ENCODE data around the gene DAPP1. TPM values are rescaled to one million over a fixed set of nuclear protein-coding genes. Genes with fewer than 3 reads are reported as not detected.

Gene DAPP1
- total RNA-seq, 2 experiments from 2014 or later = 19.6 to 22.8 TPM

GRCh38 chr4:99875071-99875470 is 58.4 kb downstream of the DAPP1 start:
- Mint-ChIP-seq H3K9me3 (no peaks in the 10 kb centered on the region), H3K27ac (no peak overlapping the region), H3K4me3 (no peak overlapping the region), H3K4me1 (peaks cover 3% of the 10 kb centered on the region), H3K36me3 (peaks cover 39% of the 10 kb centered on the region), H3K27me3 (no peaks in the 10 kb centered on the region)
- DNase-seq = no peak
- ATAC-seq (ENCODE audit: low read depth) = no peak
- POLR2A ChIA-PET = no interaction called here

GRCh38 chr4:99876946-99877345 is 60.3 kb downstream of the DAPP1 start:
- ATAC-seq (ENCODE audit: low read depth) (no peak), DNase-seq (no peak)
- no peaks in the 10 kb centered on the region for H3K27me3 Mint-ChIP-seq
- peaks cover 3% of the 10 kb centered on the region for H3K4me1 Mint-ChIP-seq
- H3K27ac Mint-ChIP-seq = no peak overlapping the region
- H3K36me3 Mint-ChIP-seq = peaks cover 33% of the 10 kb centered on the region
- H3K4me3 Mint-ChIP-seq = no peak overlapping the region
- POLR2A ChIA-PET = no interaction called here
- H3K9me3 Mint-ChIP-seq = no peaks in the 10 kb centered on the region

- ATAC-seq (ENCODE audit: low read depth) = no peak
- H3K9me3 Mint-ChIP-seq = no peaks in the 10 kb centered on the region
- no peak overlapping the region for H3K27ac Mint-ChIP-seq
- no peak for DNase-seq
- H3K27me3 Mint-ChIP-seq = no peaks in the 10 kb centered on the region
- H3K36me3 Mint-ChIP-seq = peaks cover 23% of the 10 kb centered on the region
- H3K4me3 Mint-ChIP-seq = no peak overlapping the region
- no peaks in the 10 kb centered on the region for H3K4me1 Mint-ChIP-seq
- POLR2A ChIA-PET = no interaction called here
Measured at GRCh38 chr4:99878604-99879003, 62.0 kb downstream of the DAPP1 start.

GRCh38 chr4:99879458-99879857 is 62.8 kb downstream of the DAPP1 start:
- DNase-seq (no peak), ATAC-seq (ENCODE audit: low read depth) (no peak)
- Mint-ChIP-seq H3K27me3 (no peaks in the 10 kb centered on the region), H3K36me3 (peaks cover 18% of the 10 kb centered on the region), H3K9me3 (no peaks in the 10 kb centered on the region), H3K27ac (no peak overlapping the region), H3K4me1 (no peaks in the 10 kb centered on the region), H3K4me3 (no peak overlapping the region)
- POLR2A ChIA-PET = no interaction called here

- peaks cover 4% of the 10 kb centered on the region for H3K4me1 Mint-ChIP-seq
- H3K9me3 Mint-ChIP-seq = no peaks in the 10 kb centered on the region
- POLR2A ChIA-PET = interaction anchor here (0.7 to 1.2 kb wide), 6 partner anchors 62 to 808 kb away, joined by 3 to 5 read pairs (median 3); partner anchors contain the start of gene DAPP1
- peaks cover 7% of the 10 kb centered on the region for H3K36me3 Mint-ChIP-seq
- H3K27me3 Mint-ChIP-seq = no peaks in the 10 kb centered on the region
- no peak overlapping the region for H3K4me3 Mint-ChIP-seq
- DNase-seq (no peak), ATAC-seq (ENCODE audit: low read depth) (no peak)
- no peak overlapping the region for H3K27ac Mint-ChIP-seq
Measured at GRCh38 chr4:99885063-99885664, 68.5 kb downstream of the DAPP1 start.

GRCh38 chr4:99885687-99886086 is 69.1 kb downstream of the DAPP1 start:
- no peak overlapping the region for H3K4me3 Mint-ChIP-seq
- no peak for DNase-seq
- no peak overlapping the region for H3K27ac Mint-ChIP-seq
- H3K36me3 Mint-ChIP-seq = peaks cover 4% of the 10 kb centered on the region
- POLR2A ChIA-PET = interaction anchor here (0.9 to 1.2 kb wide), 2 partner anchors 61 to 69 kb away, joined by 3 to 5 read pairs; partner anchors contain the start of gene DAPP1
- peaks cover 4% of the 10 kb centered on the region for H3K4me1 Mint-ChIP-seq
- ATAC-seq (ENCODE audit: low read depth) = no peak
- H3K9me3 Mint-ChIP-seq = no peaks in the 10 kb centered on the region
- no peaks in the 10 kb centered on the region for H3K27me3 Mint-ChIP-seq

GRCh38 chr4:99886146-99886545 is 69.5 kb downstream of the DAPP1 start:
- H3K27me3 Mint-ChIP-seq = no peaks in the 10 kb centered on the region

GRCh38 chr4:99887837-99888236 is 71.2 kb downstream of the DAPP1 start:
- Mint-ChIP-seq H3K27ac (no peak overlapping the region), H3K4me3 (no peak overlapping the region), H3K4me1 (peaks cover 16% of the 10 kb centered on the region), H3K9me3 (no peaks in the 10 kb centered on the region), H3K36me3 (peaks cover 1% of the 10 kb centered on the region), H3K27me3 (no peaks in the 10 kb centered on the region)
- POLR2A ChIA-PET = interaction anchor here (0.9 kb wide), 1 partner anchor 61 kb away, joined by 3 read pairs; no protein-coding TSS in a partner anchor
- ATAC-seq (ENCODE audit: low read depth) (no peak), DNase-seq (no peak)

More at GRCh38 chr4:99886146-99886545, 69.5 kb downstream of the DAPP1 start:
- ATAC-seq (ENCODE audit: low read depth) (no peak), DNase-seq (no peak)
- Mint-ChIP-seq H3K27ac (no peak overlapping the region), H3K9me3 (no peaks in the 10 kb centered on the region), H3K4me1 (peaks cover 9% of the 10 kb centered on the region), H3K4me3 (no peak overlapping the region), H3K36me3 (peaks cover 4% of the 10 kb centered on the region)
- POLR2A ChIA-PET = no interaction called here

GRCh38 chr4:99891351-99891750 is 74.7 kb downstream of the DAPP1 start:
- Mint-ChIP-seq H3K36me3 (peaks cover 6% of the 10 kb centered on the region), H3K4me1 (peaks cover 29% of the 10 kb centered on the region), H3K9me3 (no peaks in the 10 kb centered on the region), H3K27me3 (no peaks in the 10 kb centered on the region), H3K4me3 (no peak overlapping the region), H3K27ac (no peak overlapping the region)
- ATAC-seq (ENCODE audit: low read depth) (no peak), DNase-seq (no peak)
- POLR2A ChIA-PET = no interaction called here

GRCh38 chr4:99893029-99893428 is 76.4 kb downstream of the DAPP1 start:
- Mint-ChIP-seq H3K4me1 (peaks cover 29% of the 10 kb centered on the region), H3K4me3 (peak overlapping the region; percentile 97), H3K36me3 (peaks cover 6% of the 10 kb centered on the region), H3K9me3 (no peaks in the 10 kb centered on the region), H3K27ac (peak overlapping the region; percentile 97), H3K27me3 (no peaks in the 10 kb centered on the region)
- DNase-seq (no peak), ATAC-seq (ENCODE audit: low read depth) (no peak)
- POLR2A ChIA-PET = interaction anchor here (0.9 to 1.2 kb wide), 2 partner anchors 77 to 330 kb away, joined by 3 to 4 read pairs; partner anchors contain the start of genes DAPP1 and TRMT10A

- DNase-seq (no peak), ATAC-seq (ENCODE audit: low read depth) (no peak)
- Mint-ChIP-seq H3K4me1 (peaks cover 25% of the 10 kb centered on the region), H3K9me3 (no peaks in the 10 kb centered on the region), H3K27me3 (no peaks in the 10 kb centered on the region), H3K27ac (peak overlapping the region; percentile 97), H3K4me3 (peak overlapping the region; percentile 97), H3K36me3 (peaks cover 6% of the 10 kb centered on the region)
- POLR2A ChIA-PET = interaction anchor here (0.7 to 2.9 kb wide), 14 partner anchors 14 to 966 kb away, joined by 3 to 31 read pairs (median 5); partner anchors contain the start of genes DAPP1, DNAJB14, H2AZ1 and TRMT10A
Measured at GRCh38 chr4:99893839-99894160, 77.2 kb downstream of the DAPP1 start.

GRCh38 chr4:99894161-99894997 is 77.8 kb downstream of the DAPP1 start, which contains the start of gene LAMTOR3:
Gene LAMTOR3 (minus strand): TSS chr4:99894427. CDS start chr4:99893963, 464 bp downstream.
- ATAC-seq (ENCODE audit: low read depth) = peak; percentile 100
- Mint-ChIP-seq H3K27ac (peak within 1 kb of the TSS; percentile 97), H3K4me3 (peak within 1 kb of the TSS; percentile 97), H3K27me3 (no peaks in the 10 kb centered on the region), H3K36me3 (peaks cover 6% of the 10 kb centered on the region), H3K4me1 (peaks cover 25% of the 10 kb centered on the region), H3K9me3 (no peaks in the 10 kb centered on the region)
- peak; percentile 86 for DNase-seq
- POLR2A ChIA-PET = interaction anchor here (0.7 to 2.9 kb wide), 15 partner anchors 13 to 966 kb away, joined by 3 to 31 read pairs (median 5); partner anchors contain the start of genes DAPP1, DNAJB14, H2AZ1 and METAP1

- POLR2A ChIA-PET = interaction anchor here (1.0 to 2.9 kb wide), 12 partner anchors 15 to 900 kb away, joined by 3 to 31 read pairs (median 5); partner anchors contain the start of genes DAPP1, DNAJB14, H2AZ1 and METAP1
- Mint-ChIP-seq H3K27me3 (no peaks in the 10 kb centered on the region), H3K9me3 (no peaks in the 10 kb centered on the region)
Measured at GRCh38 chr4:99894998-99895397, 78.4 kb downstream of the DAPP1 start.

More at GRCh38 chr4:99894998-99895397, 78.4 kb downstream of the DAPP1 start:
- ATAC-seq (ENCODE audit: low read depth) (no peak), DNase-seq (no peak)
- H3K27ac Mint-ChIP-seq = peak overlapping the region; percentile 91
- peak overlapping the region; percentile 87 for H3K4me3 Mint-ChIP-seq
- peaks cover 25% of the 10 kb centered on the region for H3K4me1 Mint-ChIP-seq
- peaks cover 6% of the 10 kb centered on the region for H3K36me3 Mint-ChIP-seq

Measured in activated naive CD8-positive, alpha-beta T cell treated with anti-CD3 and anti-CD28 coated beads, Interleukin-2, amount 10 ng/mL, durations not matched to agents 7 days and 5 days (primary cell).